K562 (cell line): ENCODE measurements around the gene MAN1B1. TPM values are rescaled to one million over a fixed set of nuclear protein-coding genes. Genes with fewer than 3 reads are reported as not detected.

Experiments used
- ATAC-seq: fragments of 200-7000 bp; cut with Tn5 transposase; 3 replicates; pipeline ENCODE4 v1.9.1; 2020; ENCODE audit warnings: moderate library complexity
- BruUV-seq: library from RNA; stranded (reverse); fragments of 400-500 nt; replicated peaks from 2 replicates; lab custom pipeline; 2021; lab: Mats Ljungman, UMichigan
- CTCF ChIA-PET: fragments of 300-600 bp; formaldehyde crosslinking; extraction: SDS; loops from one replicate; lab custom pipeline; 2021; ENCODE audit warnings: low intra/inter-chr PET ratio; lab: Yijun Ruan, JAX
- POLR2A ChIA-PET: fragments of 300-600, 350-650 bp; sonication (Branson Sonifier 250); formaldehyde crosslinking; extraction: SDS; loops from one replicate; lab custom pipeline; 2021; ENCODE audit warnings: antibody characterized with exemption, inconsistent platforms; lab: Yijun Ruan, JAX
- DNase-seq, 4 experiments: peaks; one replicate each; pipeline versions ENCODE4 v3.0.0 to v3.0.0-alpha.2; 2011 to 2018; ENCODE audit warnings: low spot score in 3 of 4, mixed read lengths in 3 of 4; ENCODE audit errors: extremely low read depth in 1 of 4
- FAIRE-seq: peaks from 2 replicates; lab custom pipeline; 2011; peaks lifted over from hg19 to GRCh38; lab: Jason Lieb, UNC
- H2AFZ ChIP-seq: 2 replicates; pipeline ENCODE4 v1.6.0; 2011; ENCODE audit warnings: low read depth, low read length, control low read depth, inconsistent platforms
- H3K27ac ChIP-seq: fragments of 200-600 bp; 3 replicates; pipeline ENCODE4 v1.8.0; 2011; ENCODE audit warnings: low read depth, mild to moderate bottlenecking, control low read depth, inconsistent platforms, low read length, moderate library complexity, mixed read lengths; ENCODE audit errors: extremely low read depth
- H3K27me3 ChIP-seq, 2 experiments: fragments of 300-600 bp in 1 of 2; 2 replicates in 1 of 2; 3 replicates in 1 of 2; pipeline versions ENCODE4 v1.6.0 to v1.8.0; 2011; ENCODE audit warnings: inconsistent platforms in 2 of 2, low read length in 2 of 2, mild to moderate bottlenecking in 1 of 2, mixed read lengths in 1 of 2, moderate library complexity in 1 of 2; ENCODE audit not compliant: control insufficient read depth in 2 of 2, insufficient read depth in 2 of 2
- H3K36me3 ChIP-seq: fragments of 300-600 bp; 3 replicates; pipeline ENCODE4 v1.8.0; 2011; ENCODE audit warnings: mild to moderate bottlenecking, low read length, inconsistent platforms; ENCODE audit not compliant: control insufficient read depth, insufficient read depth
- H3K4me1 ChIP-seq, 2 experiments: fragments of 200-600 bp in 1 of 2; replicated peaks in 1 of 2; 2 replicates in 1 of 2; 3 replicates in 1 of 2; pipeline versions ENCODE4 v1.5.1 to v1.8.0; 2011; ENCODE audit warnings: inconsistent platforms in 2 of 2, low read length in 2 of 2, mild to moderate bottlenecking in 1 of 2, mixed read lengths in 1 of 2, moderate library complexity in 1 of 2; ENCODE audit not compliant: control insufficient read depth in 2 of 2, insufficient read depth in 2 of 2
- H3K4me2 ChIP-seq: 2 replicates; pipeline ENCODE4 v1.6.1; 2011; ENCODE audit warnings: low read length, control low read depth, inconsistent platforms, mixed read lengths; ENCODE audit not compliant: insufficient read depth
- H3K4me3 ChIP-seq: fragments of 200-600 bp; sonication (generic), shearing (Covaris generic); 2 replicates; pipeline ENCODE4 v1.5.1; 2016; ENCODE audit warnings: control low read depth, inconsistent platforms
- H3K79me2 ChIP-seq: fragments of 200-600 bp; 3 replicates; pipeline ENCODE4 v1.8.0; 2011; ENCODE audit warnings: low read length, inconsistent platforms; ENCODE audit not compliant: control insufficient read depth, insufficient read depth
- H3K9ac ChIP-seq, 2 experiments: 2 replicates each; pipeline versions ENCODE4 v1.6.0 to v1.6.1; 2011; ENCODE audit warnings: low read depth in 2 of 2, low read length in 2 of 2, control low read depth in 1 of 2, inconsistent platforms in 1 of 2, mild to moderate bottlenecking in 1 of 2, mixed read lengths in 1 of 2; ENCODE audit not compliant: insufficient read depth in 1 of 2
- H3K9me1 ChIP-seq: one replicate; pipeline ENCODE4 v1.6.0; 2011; ENCODE audit warnings: inconsistent platforms, mild to moderate bottlenecking, low read length, moderate library complexity; ENCODE audit not compliant: control insufficient read depth, insufficient read depth
- H3K9me3 ChIP-seq: replicated peaks from 2 replicates; pipeline ENCODE4 v1.5.1; 2011; ENCODE audit warnings: low read depth, low read length, inconsistent platforms; ENCODE audit not compliant: control insufficient read depth, insufficient read depth
- H4K20me1 ChIP-seq: replicated peaks from 2 replicates; pipeline ENCODE4 v1.6.1; 2011; ENCODE audit warnings: low read length, inconsistent platforms, mixed read lengths; ENCODE audit not compliant: control insufficient read depth, insufficient read depth
- BRCA1 ChIP-seq, 2 experiments: fragments of 450-650 bp in 1 of 2; sonication (generic) in 1 of 2; formaldehyde crosslinking in 1 of 2; IDR thresholded peaks; 2 replicates each; pipeline versions ENCODE4 v1.5.0 to v1.6.1; 2017 to 2020; ENCODE audit warnings: mild to moderate bottlenecking in 1 of 2, missing genetic modification reagents in 1 of 2
- CHD4 ChIP-seq: fragments of 200-600 bp; sonication (generic); IDR thresholded peaks from 3 replicates; pipeline ENCODE4 v1.6.1; 2012; ENCODE audit warnings: low read depth, mild to moderate bottlenecking, mixed read lengths, low read length, inconsistent platforms; ENCODE audit not compliant: insufficient read depth, insufficient replicate concordance, poor library complexity, severe bottlenecking
- ELF4 ChIP-seq: fragments of 450-650 bp; formaldehyde crosslinking; IDR thresholded peaks from 2 replicates; pipeline ENCODE4 v1.4.0; 2022; ENCODE audit warnings: missing genetic modification characterization
- HDGF ChIP-seq: fragments of 450-650 bp; IDR thresholded peaks from 2 replicates; pipeline ENCODE4 v1.6.1; 2016
- WGBS: fragments of 100-300 bp; shearing (Covaris generic); methylation state at CpG from one replicate; pipeline ENCODE4 v1.1.6; 2016; ENCODE audit warnings: low coverage, mixed read lengths; ENCODE audit not compliant: insufficient coverage; ENCODE audit errors: missing lambda C conversion rate; 5-methylcytosine and 5-hydroxymethylcytosine counted together
- in situ Hi-C: fragments of 300-500 bp; cut with MboI; formaldehyde crosslinking; loops from 4 replicates; pipeline ENCODE4 v1.15.0; 2018; ENCODE audit warnings: inconsistent platforms, mixed read lengths
- intact Hi-C: fragments of 100-400 bp; cut with micrococcal nuclease; formaldehyde crosslinking; loops from 2 replicates; pipeline ENCODE4 v1.14.2; 2022
- polyA plus RNA-seq, 8 experiments: library from polyadenylated mRNA; depleted of rRNA in 4 of 8; stranded (reverse) in 5 of 8; unstranded in 3 of 8; fragments of >200 nt; fragmentation: Nextera tagmentation in 2 of 8; fragmentation: Illumina TruSeq in 1 of 8; extraction: Ambion mirVana in 2 of 8; extraction: Trizol in 1 of 8; gene quantifications; 2 replicates each; pipeline versions ENCODE4 v1.2.1 to v1.2.3, GENCODE V29; 2011 to 2014; ENCODE audit warnings: inconsistent platforms in 1 of 8, missing spikeins in 1 of 8
- total RNA-seq, 7 experiments: library from RNA; depleted of rRNA in 6 of 7; stranded (reverse); fragments of >200 nt in 6 of 7; fragmentation: Illumina TruSeq in 2 of 7; extraction: Trizol in 2 of 7; gene quantifications; 2 replicates each; pipeline versions ENCODE4 v1.2.1 to v1.2.3, GENCODE V29; 2011 to 2021; ENCODE audit warnings: low replicate concordance in 1 of 7
- TF ChIP-seq, protein P1 (sequence below): fragments of 250-450 bp; sonication (Bioruptor Pico); IDR thresholded peaks from 2 replicates; pipeline ENCODE4 v1.4.0; 2020; ENCODE audit warnings: mild to moderate bottlenecking, moderate library complexity
- TF ChIP-seq, protein P2 (sequence below): fragments of 450-650 bp; IDR thresholded peaks from 2 replicates; pipeline ENCODE4 v1.6.1; 2016; ENCODE audit warnings: mild to moderate bottlenecking, moderate library complexity

The MAN1B1 gene
- total and polyA plus RNA-seq, 9 of the 15 experiments (the other 6 are each of a cell fraction or from before 2014, with no cell fraction given): 0.55 to 36.6 (median 27.3) TPM

DNA sequence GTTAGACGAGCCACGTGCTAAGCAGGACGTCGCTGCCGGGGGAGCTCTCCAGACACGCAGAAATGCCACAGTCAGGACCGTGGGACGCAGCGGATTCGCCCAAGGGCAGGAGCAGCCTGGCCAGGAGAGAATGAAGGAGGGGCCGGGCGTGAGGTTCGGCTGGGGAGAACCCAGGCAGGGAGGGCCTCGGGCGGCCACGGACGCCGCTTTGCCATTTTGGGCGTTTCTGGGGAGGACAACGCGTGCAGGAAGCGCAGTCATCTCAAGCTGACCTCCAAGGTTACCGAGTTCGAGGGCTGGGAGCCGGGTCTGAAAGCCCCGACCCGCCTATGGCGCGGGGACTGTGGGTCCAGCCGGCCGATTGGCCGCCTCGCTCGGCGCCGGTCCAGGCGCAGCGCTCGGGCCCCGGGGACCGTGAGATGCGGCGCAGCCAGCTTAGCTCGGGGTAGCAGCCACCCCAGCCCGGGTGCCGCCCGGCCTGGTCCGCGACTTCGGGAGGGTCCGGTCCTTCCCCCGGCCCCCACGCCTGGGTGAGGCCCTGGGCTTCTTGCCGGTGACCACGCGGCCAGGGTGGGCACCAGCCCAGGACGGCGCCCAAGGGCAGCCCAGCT, 760 bp upstream of the MAN1B1 start:
- Histone ChIP-seq H2AFZ (peak overlapping the region; percentile 64), H3K27me3 (no peaks in the 10 kb centered on the region), H3K9me1 (no peaks in the 10 kb centered on the region), H4K20me1 (no peaks in the 10 kb centered on the region), H3K9me3 (no peaks in the 10 kb centered on the region), H3K36me3 (peaks cover 26% of the 10 kb centered on the region), H3K4me2 (peak overlapping the region; percentile 86), H3K4me3 (peak overlapping the region; percentile 59), H3K9ac (peak overlapping the region; percentile 82 to 94), H3K4me1 (peaks cover 32 to 69% of the 10 kb centered on the region in 2 experiments; a peak in 4 of 5 replicates), H3K79me2 (peaks cover 30% of the 10 kb centered on the region), H3K27ac (peak overlapping the region; percentile 87)
- in situ Hi-C loops: no loop called here
- ChIA-PET CTCF (interaction anchor here (1.2 kb wide), 1 partner anchor 141 kb away, joined by 6 read pairs; the partner anchor contains the start of gene RNF224), POLR2A (interaction anchor here (0.6 to 3.3 kb wide), 12 partner anchors 11 to 279 kb away, joined by 3 to 18 read pairs (median 4); partner anchors contain the start of genes RABL6, RNF224, SAPCD2 and TUBB4B)
- FAIRE-seq (peak; percentile 80), ATAC-seq (peak; percentile 35), DNase-seq (peak in 2 of 4 experiments; percentile 40 to 57)
- WGBS: under 1% methylated on average over 56 of the region's 58 CpGs
- TSS peak; percentile 87 for BruUV-seq
- intact Hi-C loops: loop anchor here (2.0 kb wide), 2 partner anchors 17 to 65 kb away; no protein-coding TSS in a partner anchor
- no peak for TF ChIP-seq BRCA1 (IDR thresholded peaks at IDR 0.05)
- TF ChIP-seq BRCA1 (CRISPR knock-in tag; IDR thresholded peaks at IDR 0.05): 0 out of 2 replicates have a peak, but pooled peaks have one; percentile 63
- 0 out of 2 replicates have a peak, but pooled peaks have one; percentile 20 for TF ChIP-seq ELF4
- TF ChIP-seq HDGF: no peak
- TF ChIP-seq, protein P1, sequence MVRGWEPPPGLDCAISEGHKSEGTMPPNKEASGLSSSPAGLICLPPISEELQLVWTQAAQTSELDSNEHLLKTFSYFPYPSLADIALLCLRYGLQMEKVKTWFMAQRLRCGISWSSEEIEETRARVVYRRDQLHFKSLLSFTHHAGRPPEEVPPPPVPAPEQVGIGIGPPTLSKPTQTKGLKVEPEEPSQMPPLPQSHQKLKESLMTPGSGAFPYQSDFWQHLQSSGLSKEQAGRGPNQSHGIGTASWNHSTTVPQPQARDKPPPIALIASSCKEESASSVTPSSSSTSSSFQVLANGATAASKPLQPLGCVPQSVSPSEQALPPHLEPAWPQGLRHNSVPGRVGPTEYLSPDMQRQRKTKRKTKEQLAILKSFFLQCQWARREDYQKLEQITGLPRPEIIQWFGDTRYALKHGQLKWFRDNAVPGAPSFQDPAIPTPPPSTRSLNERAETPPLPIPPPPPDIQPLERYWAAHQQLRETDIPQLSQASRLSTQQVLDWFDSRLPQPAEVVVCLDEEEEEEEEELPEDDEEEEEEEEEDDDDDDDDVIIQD: no peak
- TF ChIP-seq, protein P2, sequence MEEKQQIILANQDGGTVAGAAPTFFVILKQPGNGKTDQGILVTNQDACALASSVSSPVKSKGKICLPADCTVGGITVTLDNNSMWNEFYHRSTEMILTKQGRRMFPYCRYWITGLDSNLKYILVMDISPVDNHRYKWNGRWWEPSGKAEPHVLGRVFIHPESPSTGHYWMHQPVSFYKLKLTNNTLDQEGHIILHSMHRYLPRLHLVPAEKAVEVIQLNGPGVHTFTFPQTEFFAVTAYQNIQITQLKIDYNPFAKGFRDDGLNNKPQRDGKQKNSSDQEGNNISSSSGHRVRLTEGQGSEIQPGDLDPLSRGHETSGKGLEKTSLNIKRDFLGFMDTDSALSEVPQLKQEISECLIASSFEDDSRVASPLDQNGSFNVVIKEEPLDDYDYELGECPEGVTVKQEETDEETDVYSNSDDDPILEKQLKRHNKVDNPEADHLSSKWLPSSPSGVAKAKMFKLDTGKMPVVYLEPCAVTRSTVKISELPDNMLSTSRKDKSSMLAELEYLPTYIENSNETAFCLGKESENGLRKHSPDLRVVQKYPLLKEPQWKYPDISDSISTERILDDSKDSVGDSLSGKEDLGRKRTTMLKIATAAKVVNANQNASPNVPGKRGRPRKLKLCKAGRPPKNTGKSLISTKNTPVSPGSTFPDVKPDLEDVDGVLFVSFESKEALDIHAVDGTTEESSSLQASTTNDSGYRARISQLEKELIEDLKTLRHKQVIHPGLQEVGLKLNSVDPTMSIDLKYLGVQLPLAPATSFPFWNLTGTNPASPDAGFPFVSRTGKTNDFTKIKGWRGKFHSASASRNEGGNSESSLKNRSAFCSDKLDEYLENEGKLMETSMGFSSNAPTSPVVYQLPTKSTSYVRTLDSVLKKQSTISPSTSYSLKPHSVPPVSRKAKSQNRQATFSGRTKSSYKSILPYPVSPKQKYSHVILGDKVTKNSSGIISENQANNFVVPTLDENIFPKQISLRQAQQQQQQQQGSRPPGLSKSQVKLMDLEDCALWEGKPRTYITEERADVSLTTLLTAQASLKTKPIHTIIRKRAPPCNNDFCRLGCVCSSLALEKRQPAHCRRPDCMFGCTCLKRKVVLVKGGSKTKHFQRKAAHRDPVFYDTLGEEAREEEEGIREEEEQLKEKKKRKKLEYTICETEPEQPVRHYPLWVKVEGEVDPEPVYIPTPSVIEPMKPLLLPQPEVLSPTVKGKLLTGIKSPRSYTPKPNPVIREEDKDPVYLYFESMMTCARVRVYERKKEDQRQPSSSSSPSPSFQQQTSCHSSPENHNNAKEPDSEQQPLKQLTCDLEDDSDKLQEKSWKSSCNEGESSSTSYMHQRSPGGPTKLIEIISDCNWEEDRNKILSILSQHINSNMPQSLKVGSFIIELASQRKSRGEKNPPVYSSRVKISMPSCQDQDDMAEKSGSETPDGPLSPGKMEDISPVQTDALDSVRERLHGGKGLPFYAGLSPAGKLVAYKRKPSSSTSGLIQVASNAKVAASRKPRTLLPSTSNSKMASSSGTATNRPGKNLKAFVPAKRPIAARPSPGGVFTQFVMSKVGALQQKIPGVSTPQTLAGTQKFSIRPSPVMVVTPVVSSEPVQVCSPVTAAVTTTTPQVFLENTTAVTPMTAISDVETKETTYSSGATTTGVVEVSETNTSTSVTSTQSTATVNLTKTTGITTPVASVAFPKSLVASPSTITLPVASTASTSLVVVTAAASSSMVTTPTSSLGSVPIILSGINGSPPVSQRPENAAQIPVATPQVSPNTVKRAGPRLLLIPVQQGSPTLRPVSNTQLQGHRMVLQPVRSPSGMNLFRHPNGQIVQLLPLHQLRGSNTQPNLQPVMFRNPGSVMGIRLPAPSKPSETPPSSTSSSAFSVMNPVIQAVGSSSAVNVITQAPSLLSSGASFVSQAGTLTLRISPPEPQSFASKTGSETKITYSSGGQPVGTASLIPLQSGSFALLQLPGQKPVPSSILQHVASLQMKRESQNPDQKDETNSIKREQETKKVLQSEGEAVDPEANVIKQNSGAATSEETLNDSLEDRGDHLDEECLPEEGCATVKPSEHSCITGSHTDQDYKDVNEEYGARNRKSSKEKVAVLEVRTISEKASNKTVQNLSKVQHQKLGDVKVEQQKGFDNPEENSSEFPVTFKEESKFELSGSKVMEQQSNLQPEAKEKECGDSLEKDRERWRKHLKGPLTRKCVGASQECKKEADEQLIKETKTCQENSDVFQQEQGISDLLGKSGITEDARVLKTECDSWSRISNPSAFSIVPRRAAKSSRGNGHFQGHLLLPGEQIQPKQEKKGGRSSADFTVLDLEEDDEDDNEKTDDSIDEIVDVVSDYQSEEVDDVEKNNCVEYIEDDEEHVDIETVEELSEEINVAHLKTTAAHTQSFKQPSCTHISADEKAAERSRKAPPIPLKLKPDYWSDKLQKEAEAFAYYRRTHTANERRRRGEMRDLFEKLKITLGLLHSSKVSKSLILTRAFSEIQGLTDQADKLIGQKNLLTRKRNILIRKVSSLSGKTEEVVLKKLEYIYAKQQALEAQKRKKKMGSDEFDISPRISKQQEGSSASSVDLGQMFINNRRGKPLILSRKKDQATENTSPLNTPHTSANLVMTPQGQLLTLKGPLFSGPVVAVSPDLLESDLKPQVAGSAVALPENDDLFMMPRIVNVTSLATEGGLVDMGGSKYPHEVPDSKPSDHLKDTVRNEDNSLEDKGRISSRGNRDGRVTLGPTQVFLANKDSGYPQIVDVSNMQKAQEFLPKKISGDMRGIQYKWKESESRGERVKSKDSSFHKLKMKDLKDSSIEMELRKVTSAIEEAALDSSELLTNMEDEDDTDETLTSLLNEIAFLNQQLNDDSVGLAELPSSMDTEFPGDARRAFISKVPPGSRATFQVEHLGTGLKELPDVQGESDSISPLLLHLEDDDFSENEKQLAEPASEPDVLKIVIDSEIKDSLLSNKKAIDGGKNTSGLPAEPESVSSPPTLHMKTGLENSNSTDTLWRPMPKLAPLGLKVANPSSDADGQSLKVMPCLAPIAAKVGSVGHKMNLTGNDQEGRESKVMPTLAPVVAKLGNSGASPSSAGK: peak; percentile 82; the same call in 1 of the 2 replicates
- peak; percentile 32 for TF ChIP-seq CHD4
